ENCODE data around the gene TRIM72.

DNA sequence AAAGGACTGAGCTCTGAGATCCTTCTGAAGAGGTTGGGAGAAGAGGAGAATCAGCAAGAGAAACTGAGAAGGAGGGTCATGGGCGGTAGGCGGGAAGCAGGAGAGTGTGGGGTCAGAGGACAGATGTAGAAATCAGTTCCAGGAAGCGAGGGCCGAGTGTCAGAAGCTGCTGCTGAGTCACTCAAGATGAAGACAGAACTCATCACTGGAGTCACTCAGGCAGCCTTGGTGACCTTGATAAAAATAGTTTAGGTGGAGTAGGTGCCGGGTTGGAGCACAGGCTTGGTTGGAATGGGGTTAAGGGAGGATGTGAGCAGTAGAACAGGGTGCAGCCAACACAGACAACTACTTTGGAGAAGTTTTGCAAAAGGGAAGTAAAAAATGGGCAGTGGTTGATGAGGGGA lies 39.7 kb downstream of the TRIM72 start:
- TF ChIP-seq, protein P1, sequence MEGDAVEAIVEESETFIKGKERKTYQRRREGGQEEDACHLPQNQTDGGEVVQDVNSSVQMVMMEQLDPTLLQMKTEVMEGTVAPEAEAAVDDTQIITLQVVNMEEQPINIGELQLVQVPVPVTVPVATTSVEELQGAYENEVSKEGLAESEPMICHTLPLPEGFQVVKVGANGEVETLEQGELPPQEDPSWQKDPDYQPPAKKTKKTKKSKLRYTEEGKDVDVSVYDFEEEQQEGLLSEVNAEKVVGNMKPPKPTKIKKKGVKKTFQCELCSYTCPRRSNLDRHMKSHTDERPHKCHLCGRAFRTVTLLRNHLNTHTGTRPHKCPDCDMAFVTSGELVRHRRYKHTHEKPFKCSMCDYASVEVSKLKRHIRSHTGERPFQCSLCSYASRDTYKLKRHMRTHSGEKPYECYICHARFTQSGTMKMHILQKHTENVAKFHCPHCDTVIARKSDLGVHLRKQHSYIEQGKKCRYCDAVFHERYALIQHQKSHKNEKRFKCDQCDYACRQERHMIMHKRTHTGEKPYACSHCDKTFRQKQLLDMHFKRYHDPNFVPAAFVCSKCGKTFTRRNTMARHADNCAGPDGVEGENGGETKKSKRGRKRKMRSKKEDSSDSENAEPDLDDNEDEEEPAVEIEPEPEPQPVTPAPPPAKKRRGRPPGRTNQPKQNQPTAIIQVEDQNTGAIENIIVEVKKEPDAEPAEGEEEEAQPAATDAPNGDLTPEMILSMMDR (IDR thresholded peaks at IDR 0.05): no peak
- no peak for TF ChIP-seq POLR2A (IDR thresholded peaks at IDR 0.05)
